Large intestine (tissue), 12 donors: Measurements from ENCODE around the gene LGMN. TPM values are rescaled to one million over a fixed set of nuclear protein-coding genes. Genes with fewer than 3 reads are reported as not detected.

Experiments used
- DNase-seq, 2 donors: peaks; one replicate each; pipeline versions ENCODE4 v3.0.0 to v3.0.0-alpha.2; 2013
- H3K27ac ChIP-seq: one replicate; pipeline ENCODE4 v1.5.1; 2013; ENCODE audit warnings: low read length
- H3K27me3 ChIP-seq: 2 replicates; pipeline ENCODE4 v1.6.1; 2013; ENCODE audit warnings: low read length; ENCODE audit not compliant: control insufficient read depth, insufficient read depth
- H3K36me3 ChIP-seq: 2 replicates; pipeline ENCODE4 v1.6.1; 2013; ENCODE audit warnings: low read length; ENCODE audit not compliant: control insufficient read depth, insufficient read depth
- H3K4me1 ChIP-seq: one replicate; pipeline ENCODE4 v1.6.1; 2013; ENCODE audit warnings: low read length; ENCODE audit not compliant: control insufficient read depth, insufficient read depth
- H3K4me3 ChIP-seq: one replicate; pipeline ENCODE4 v1.5.1; 2013; ENCODE audit warnings: low read length
- H3K9me3 ChIP-seq: one replicate; pipeline ENCODE4 v1.6.1; 2013; ENCODE audit warnings: mild to moderate bottlenecking, low read depth, low read length, moderate library complexity; ENCODE audit not compliant: control insufficient read depth
- WGBS: methylation state at CpG from one replicate; pipeline ENCODE4 v1.1.5; 2013; ENCODE audit warnings: low lambda C conversion rate; ENCODE audit not compliant: insufficient coverage; 5-methylcytosine and 5-hydroxymethylcytosine counted together
- long read RNA-seq, 11 donors: transcript quantifications; one replicate each; lab custom pipeline, GENCODE V29; 2026
- polyA plus RNA-seq: library from polyadenylated mRNA; unstranded; fragments of 120-200 nt; gene quantifications from one replicate; pipeline ENCODE4 v1.2.1, GENCODE V29; 2013

The LGMN gene
- polyA plus RNA-seq, result 269 TPM
- long read RNA-seq, donor 1, transcript LGMN-211 (12 exons, 1,728 nt), result minor isoform, 5 of 47 reads
- long read RNA-seq, donor 1, transcript LGMN-201 (14 exons, 2,055 nt), result major isoform, 39 of 47 reads
- long read RNA-seq, donor 1, partial matches to known transcripts, result 0 of 47 reads
- long read RNA-seq, donor 1, other reads (novel, unspliced or antisense), result 0 of 47 reads
- long read RNA-seq, donor 2, transcript LGMN-202 (15 exons, 2,115 nt), result minor isoform, 6 of 202 reads
- long read RNA-seq, donor 2, transcript LGMN-201 (14 exons, 2,055 nt), result major isoform, 105 of 202 reads
- long read RNA-seq, donor 2, transcript LGMN-213 (2 exons, 352 nt), result minor isoform, 7 of 202 reads
- long read RNA-seq, donor 2, transcript LGMN-211 (12 exons, 1,728 nt), result minor isoform, 7 of 202 reads
- long read RNA-seq, donor 2, partial matches to known transcripts, result 61 of 202 reads
- long read RNA-seq, donor 2, other reads (novel, unspliced or antisense), result 5 of 202 reads
- long read RNA-seq, donor 3, result 0 reads
- long read RNA-seq, donor 4, transcript LGMN-201 (14 exons, 2,055 nt), result major isoform, 12 of 14 reads
- long read RNA-seq, donor 4, partial matches to known transcripts, result 0 of 14 reads
- long read RNA-seq, donor 4, other reads (novel, unspliced or antisense), result 0 of 14 reads
- long read RNA-seq, donor 5, transcript LGMN-201 (14 exons, 2,055 nt), result major isoform, 18 of 23 reads
- long read RNA-seq, donor 5, partial matches to known transcripts, result 0 of 23 reads
- long read RNA-seq, donor 5, other reads (novel, unspliced or antisense), result 0 of 23 reads
- long read RNA-seq, donor 6, transcript LGMN-201 (14 exons, 2,055 nt), result major isoform, 164 of 299 reads
- long read RNA-seq, donor 6, transcript LGMN-202 (15 exons, 2,115 nt), result minor isoform, 16 of 299 reads
- long read RNA-seq, donor 6, transcript LGMN-216 (13 exons, 1,797 nt), result minor isoform, 9 of 299 reads
- long read RNA-seq, donor 6, partial matches to known transcripts, result 84 of 299 reads
- long read RNA-seq, donor 6, other reads (novel, unspliced or antisense), result 13 of 299 reads
- long read RNA-seq, donor 7, transcript LGMN-201 (14 exons, 2,055 nt), result major isoform, 12 of 18 reads
- long read RNA-seq, donor 7, partial matches to known transcripts, result 0 of 18 reads
- long read RNA-seq, donor 7, other reads (novel, unspliced or antisense), result 0 of 18 reads
- long read RNA-seq, donor 8, transcript LGMN-211 (12 exons, 1,728 nt), result minor isoform, 7 of 284 reads
- long read RNA-seq, donor 8, transcript LGMN-201 (14 exons, 2,055 nt), result major isoform, 129 of 284 reads
- long read RNA-seq, donor 8, transcript LGMN-213 (2 exons, 352 nt), result minor isoform, 5 of 284 reads
- long read RNA-seq, donor 8, transcript LGMN-202 (15 exons, 2,115 nt), result minor isoform, 10 of 284 reads
- long read RNA-seq, donor 8, partial matches to known transcripts, result 100 of 284 reads
- long read RNA-seq, donor 8, other reads (novel, unspliced or antisense), result 21 of 284 reads
- long read RNA-seq, donor 9, transcript LGMN-201 (14 exons, 2,055 nt), result major isoform, 145 of 258 reads
- long read RNA-seq, donor 9, transcript LGMN-216 (13 exons, 1,797 nt), result minor isoform, 5 of 258 reads
- long read RNA-seq, donor 9, transcript LGMN-202 (15 exons, 2,115 nt), result minor isoform, 6 of 258 reads
- long read RNA-seq, donor 9, partial matches to known transcripts, result 88 of 258 reads
- long read RNA-seq, donor 9, other reads (novel, unspliced or antisense), result 5 of 258 reads
- long read RNA-seq, donor 10, transcript LGMN-211 (12 exons, 1,728 nt), result minor isoform, 9 of 194 reads
- long read RNA-seq, donor 10, transcript LGMN-201 (14 exons, 2,055 nt), result major isoform, 135 of 194 reads
- long read RNA-seq, donor 10, partial matches to known transcripts, result 30 of 194 reads
- long read RNA-seq, donor 10, other reads (novel, unspliced or antisense), result 10 of 194 reads
- long read RNA-seq, donor 11, transcript LGMN-202 (15 exons, 2,115 nt), result minor isoform, 7 of 260 reads
- long read RNA-seq, donor 11, transcript LGMN-213 (2 exons, 352 nt), result minor isoform, 6 of 260 reads
- long read RNA-seq, donor 11, transcript LGMN-211 (12 exons, 1,728 nt), result minor isoform, 6 of 260 reads
- long read RNA-seq, donor 11, transcript LGMN-201 (14 exons, 2,055 nt), result major isoform, 166 of 260 reads
- long read RNA-seq, donor 11, partial matches to known transcripts, result 60 of 260 reads
- long read RNA-seq, donor 11, other reads (novel, unspliced or antisense), result 5 of 260 reads

GRCh38 chr14:92748259-92749016 lies at the start of gene LGMN:
Gene LGMN (minus strand): TSS chr14:92748627. CDS start chr14:92732786, 15,841 bp downstream.
- no peaks in the 10 kb centered on the region for H3K27me3 ChIP-seq
- peak within 1 kb of the TSS; percentile 88 for H3K27ac ChIP-seq
- 18% methylated on average over 1 of the region's 50 CpGs for WGBS
- H3K4me3 ChIP-seq, result peak within 1 kb of the TSS; percentile 82
- DNase-seq, result peak; percentile 93 to 96
- H3K4me1 ChIP-seq, result no peaks in the 10 kb centered on the region
- H3K36me3 ChIP-seq, result no peaks in the 10 kb centered on the region
- H3K9me3 ChIP-seq, result no peaks in the 10 kb centered on the region

- DNase-seq, result no peak
- 100% methylated on average over 1 of the region's 6 CpGs for WGBS
- Histone ChIP-seq H3K9me3 (peaks cover 7% of the 10 kb centered on the region), H3K4me1 (peaks cover 11% of the 10 kb centered on the region), H3K4me3 (peak overlapping the region; percentile 74), H3K27me3 (no peaks in the 10 kb centered on the region), H3K27ac (peak overlapping the region; percentile 76), H3K36me3 (peaks cover 23% of the 10 kb centered on the region)
Observed at GRCh38 chr14:92794961-92795360, 46.5 kb upstream of the LGMN start.

- WGBS, result no CpG with 5 or more reads among the region's 20 CpGs
- peaks cover 11% of the 10 kb centered on the region for H3K4me1 ChIP-seq
Observed at GRCh38 chr14:92794547-92794941, 46.1 kb upstream of the LGMN start.

GRCh38 chr14:92793709-92794546 lies 45.5 kb upstream of the LGMN start, which contains the start of gene GOLGA5:
Gene GOLGA5 (plus strand): TSS chr14:92794305. CDS start chr14:92797438, 3,133 bp downstream.
- H3K4me3 ChIP-seq, result peak within 1 kb of the TSS; percentile 74
- no CpG with 5 or more reads among the region's 71 CpGs for WGBS
- peaks cover 19% of the 10 kb centered on the region for H3K36me3 ChIP-seq
- no peaks in the 10 kb centered on the region for H3K27me3 ChIP-seq
- peak; percentile 99 for DNase-seq
- H3K9me3 ChIP-seq, result peaks cover 12% of the 10 kb centered on the region
- H3K4me1 ChIP-seq, result peaks cover 11% of the 10 kb centered on the region
- peak within 1 kb of the TSS; percentile 86 for H3K27ac ChIP-seq

More at GRCh38 chr14:92794547-92794941, 46.1 kb upstream of the LGMN start:
- no peak for DNase-seq
- peak overlapping the region; percentile 76 for H3K27ac ChIP-seq
- H3K36me3 ChIP-seq, result peaks cover 20% of the 10 kb centered on the region
- no peaks in the 10 kb centered on the region for H3K27me3 ChIP-seq
- peak overlapping the region; percentile 74 for H3K4me3 ChIP-seq
- peaks cover 9% of the 10 kb centered on the region for H3K9me3 ChIP-seq

GRCh38 chr14:92792885-92793284 lies 44.5 kb upstream of the LGMN start:
- no peak overlapping the region for H3K4me3 ChIP-seq
- peaks cover 12% of the 10 kb centered on the region for H3K9me3 ChIP-seq
- peaks cover 11% of the 10 kb centered on the region for H3K4me1 ChIP-seq
- no peaks in the 10 kb centered on the region for H3K27me3 ChIP-seq
- no peak for DNase-seq
- H3K27ac ChIP-seq, result no peak overlapping the region
- 100% methylated on average over 1 of the region's 4 CpGs for WGBS
- peaks cover 9% of the 10 kb centered on the region for H3K36me3 ChIP-seq

- H3K4me1 ChIP-seq, result peaks cover 15% of the 10 kb centered on the region
- no peak for DNase-seq
- no peak overlapping the region for H3K4me3 ChIP-seq
- H3K9me3 ChIP-seq, result peaks cover 12% of the 10 kb centered on the region
- H3K36me3 ChIP-seq, result no peaks in the 10 kb centered on the region
- H3K27ac ChIP-seq, result no peak overlapping the region
- no peaks in the 10 kb centered on the region for H3K27me3 ChIP-seq
Observed at GRCh38 chr14:92789457-92790089, 41.1 kb upstream of the LGMN start.

- WGBS, result 100% methylated on average over 1 of the region's 2 CpGs
- Histone ChIP-seq H3K27ac (no peak overlapping the region), H3K4me3 (no peak overlapping the region), H3K9me3 (peaks cover 12% of the 10 kb centered on the region), H3K4me1 (peaks cover 8% of the 10 kb centered on the region), H3K36me3 (no peaks in the 10 kb centered on the region), H3K27me3 (no peaks in the 10 kb centered on the region)
- no peak for DNase-seq
Observed at GRCh38 chr14:92787554-92787953, 39.1 kb upstream of the LGMN start.

- WGBS, result 100% methylated on average over 1 of the region's 1 CpG
- Histone ChIP-seq H3K36me3 (no peaks in the 10 kb centered on the region), H3K9me3 (peaks cover 12% of the 10 kb centered on the region), H3K27me3 (no peaks in the 10 kb centered on the region), H3K27ac (peak overlapping the region; percentile 58), H3K4me1 (peaks cover 8% of the 10 kb centered on the region), H3K4me3 (no peak overlapping the region)
- no peak for DNase-seq
Observed at GRCh38 chr14:92786427-92786756, 38.0 kb upstream of the LGMN start.
